SIG-M5 treated with dmso at 0.1 percent for 504 hours (cell line): Measurements from ENCODE around the gene HAUS8.

Experiments used
- DNase-seq: peaks from one replicate; lab custom pipeline; 2025; ENCODE audit not compliant: unreplicated experiment; lab: John Stamatoyannopoulos, UW

HAUS8 gene

GRCh38 chr19:17002455-17002854 lies 72.8 kb downstream of the HAUS8 start:
- no peak for DNase-seq

GRCh38 chr19:17001603-17002183 lies 73.6 kb downstream of the HAUS8 start:
- no peak for DNase-seq
